Thyroid gland (tissue), 4 donors: Measurements from ENCODE around the gene PLEKHF1.

ENCODE experiments used
- POLR2A ChIP-seq, 2 donors: fragments of 450-650 bp; IDR thresholded peaks; one replicate each; pipeline ENCODE4 v1.6.1; 2017; ENCODE audit warnings: antibody characterized with exemption in 2 of 2, mild to moderate bottlenecking in 2 of 2, moderate library complexity in 1 of 2
- TF ChIP-seq, protein P1 (sequence below), 6 experiments: fragments of 200-600 bp in 3 of 6; fragments of 450-650 bp in 3 of 6; sonication (generic) in 3 of 6; IDR thresholded peaks; one replicate each; pipeline ENCODE4 v1.5.1; 2016 to 2019; ENCODE audit warnings: antibody characterized with exemption in 6 of 6, mild to moderate bottlenecking in 2 of 6, inconsistent platforms in 1 of 6, moderate library complexity in 1 of 6

DNA sequence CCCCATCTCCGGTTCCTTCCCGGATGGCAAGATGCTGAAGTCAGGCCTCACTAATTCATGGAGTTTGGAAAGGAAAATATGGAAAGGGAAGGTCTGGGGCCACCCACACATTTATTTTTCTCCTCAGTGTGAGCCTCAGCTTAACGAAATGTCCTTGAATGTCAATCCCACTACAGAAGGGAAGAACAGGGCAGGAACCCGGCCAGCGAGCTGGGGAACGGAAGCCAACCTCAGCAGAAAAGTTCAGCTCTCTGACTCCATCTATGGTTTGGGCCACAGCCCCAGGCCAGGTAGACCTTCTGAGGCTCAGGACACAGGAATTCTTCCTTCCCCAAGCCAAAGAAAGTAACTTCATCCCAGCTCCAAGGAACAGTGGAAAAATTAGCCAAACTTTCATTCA is 41.4 kb downstream of the PLEKHF1 start:
- TF ChIP-seq, protein P1, sequence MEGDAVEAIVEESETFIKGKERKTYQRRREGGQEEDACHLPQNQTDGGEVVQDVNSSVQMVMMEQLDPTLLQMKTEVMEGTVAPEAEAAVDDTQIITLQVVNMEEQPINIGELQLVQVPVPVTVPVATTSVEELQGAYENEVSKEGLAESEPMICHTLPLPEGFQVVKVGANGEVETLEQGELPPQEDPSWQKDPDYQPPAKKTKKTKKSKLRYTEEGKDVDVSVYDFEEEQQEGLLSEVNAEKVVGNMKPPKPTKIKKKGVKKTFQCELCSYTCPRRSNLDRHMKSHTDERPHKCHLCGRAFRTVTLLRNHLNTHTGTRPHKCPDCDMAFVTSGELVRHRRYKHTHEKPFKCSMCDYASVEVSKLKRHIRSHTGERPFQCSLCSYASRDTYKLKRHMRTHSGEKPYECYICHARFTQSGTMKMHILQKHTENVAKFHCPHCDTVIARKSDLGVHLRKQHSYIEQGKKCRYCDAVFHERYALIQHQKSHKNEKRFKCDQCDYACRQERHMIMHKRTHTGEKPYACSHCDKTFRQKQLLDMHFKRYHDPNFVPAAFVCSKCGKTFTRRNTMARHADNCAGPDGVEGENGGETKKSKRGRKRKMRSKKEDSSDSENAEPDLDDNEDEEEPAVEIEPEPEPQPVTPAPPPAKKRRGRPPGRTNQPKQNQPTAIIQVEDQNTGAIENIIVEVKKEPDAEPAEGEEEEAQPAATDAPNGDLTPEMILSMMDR (IDR thresholded peaks at IDR 0.05): no peak
- no peak for TF ChIP-seq POLR2A (IDR thresholded peaks at IDR 0.05)
